H9 (cell line): Measurements from ENCODE around the gene ENTR1. TPM values are rescaled to one million over a fixed set of nuclear protein-coding genes. Genes with fewer than 3 reads are reported as not detected.

Experiments
- DNase-seq: peaks from one replicate; pipeline ENCODE4 v3.0.0-alpha.2; 2017
- H2AFZ ChIP-seq: one replicate; pipeline ENCODE4 v1.6.1; 2013; ENCODE audit warnings: mild to moderate bottlenecking, low read length, control low read depth, moderate library complexity
- H2AK5ac ChIP-seq: 2 replicates; pipeline ENCODE4 v1.6.1; 2013; ENCODE audit warnings: low read length, control low read depth, mixed read lengths; ENCODE audit not compliant: insufficient read length
- H2BK120ac ChIP-seq: one replicate; pipeline ENCODE4 v1.6.1; 2013; ENCODE audit warnings: low read depth, mild to moderate bottlenecking, low read length, control low read depth, inconsistent platforms; ENCODE audit not compliant: poor library complexity, severe bottlenecking
- H2BK12ac ChIP-seq: 2 replicates; pipeline ENCODE4 v1.6.1; 2013; ENCODE audit warnings: low read length, control low read depth, mixed read lengths, low read depth; ENCODE audit not compliant: insufficient read length
- H2BK15ac ChIP-seq: 2 replicates; pipeline ENCODE4 v1.6.1; 2013; ENCODE audit warnings: low read depth, low read length, control low read depth
- H2BK20ac ChIP-seq: one replicate; pipeline ENCODE4 v1.6.1; 2013; ENCODE audit warnings: low read depth, mild to moderate bottlenecking, low read length, control low read depth, inconsistent platforms; ENCODE audit not compliant: poor library complexity, severe bottlenecking
- H2BK5ac ChIP-seq: 2 replicates; pipeline ENCODE4 v1.6.1; 2013; ENCODE audit warnings: low read length, control low read depth, mixed read lengths; ENCODE audit not compliant: insufficient read length
- H3K14ac ChIP-seq: 2 replicates; pipeline ENCODE4 v1.6.1; 2013; ENCODE audit warnings: low read length, control low read depth; ENCODE audit not compliant: insufficient read depth
- H3K18ac ChIP-seq: 2 replicates; pipeline ENCODE4 v1.6.1; 2013; ENCODE audit warnings: low read depth, mild to moderate bottlenecking, mixed read lengths, low read length, control low read depth; ENCODE audit not compliant: insufficient read length
- H3K23ac ChIP-seq: 2 replicates; pipeline ENCODE4 v1.6.1; 2013; ENCODE audit warnings: low read length, control low read depth, mixed read lengths, low read depth; ENCODE audit not compliant: insufficient read length
- H3K23me2 ChIP-seq: 2 replicates; pipeline ENCODE4 v1.6.1; 2013; ENCODE audit warnings: low read depth, mild to moderate bottlenecking, mixed read lengths, low read length, control low read depth; ENCODE audit not compliant: insufficient read length, poor library complexity, severe bottlenecking
- H3K27ac ChIP-seq: 2 replicates; pipeline ENCODE4 v1.5.1; 2013; ENCODE audit warnings: low read length, control low read depth, mixed read lengths, low read depth; ENCODE audit not compliant: insufficient read length
- H3K27me3 ChIP-seq: 2 replicates; pipeline ENCODE4 v1.6.1; 2013; ENCODE audit warnings: low read length, control low read depth, inconsistent platforms; ENCODE audit not compliant: insufficient read depth
- H3K4ac ChIP-seq: 2 replicates; pipeline ENCODE4 v1.6.1; 2013; ENCODE audit warnings: low read depth, mild to moderate bottlenecking, control low read depth, inconsistent platforms, low read length, moderate library complexity
- H3K4me1 ChIP-seq: 2 replicates; pipeline ENCODE4 v1.6.1; 2013; ENCODE audit warnings: low read length, control low read depth, inconsistent platforms; ENCODE audit not compliant: insufficient read depth
- H3K4me2 ChIP-seq: 2 replicates; pipeline ENCODE4 v1.6.1; 2013; ENCODE audit warnings: low read length, control low read depth, mixed read lengths; ENCODE audit not compliant: insufficient read length, insufficient read depth
- H3K56ac ChIP-seq: 2 replicates; pipeline ENCODE4 v1.6.1; 2013; ENCODE audit warnings: low read depth, mild to moderate bottlenecking, mixed read lengths, low read length, control low read depth; ENCODE audit not compliant: insufficient read length
- H3K79me1 ChIP-seq: 2 replicates; pipeline ENCODE4 v1.6.1; 2013; ENCODE audit warnings: low read depth, mild to moderate bottlenecking, moderate library complexity, low read length, control low read depth, inconsistent platforms; ENCODE audit not compliant: insufficient read depth, poor library complexity, severe bottlenecking
- H3K79me2 ChIP-seq: 2 replicates; pipeline ENCODE4 v1.6.1; 2013; ENCODE audit warnings: low read length, control low read depth, inconsistent platforms; ENCODE audit not compliant: insufficient read depth
- H3K9ac ChIP-seq: 2 replicates; pipeline ENCODE4 v1.6.1; 2013; ENCODE audit warnings: low read length, control low read depth, mixed read lengths; ENCODE audit not compliant: insufficient read length; ENCODE audit errors: extremely low read depth
- H3K9me3 ChIP-seq: one replicate; pipeline ENCODE4 v1.6.1; 2013; ENCODE audit warnings: low read depth, low read length, inconsistent platforms; ENCODE audit not compliant: control insufficient read depth
- H3T11ph ChIP-seq: one replicate; pipeline ENCODE4 v1.6.1; 2013; ENCODE audit warnings: mild to moderate bottlenecking, low read length, control low read depth, inconsistent platforms
- H4K20me1 ChIP-seq: one replicate; pipeline ENCODE4 v1.6.1; 2013; ENCODE audit not compliant: control insufficient read depth, insufficient read length, insufficient read depth
- H4K5ac ChIP-seq: 2 replicates; pipeline ENCODE4 v1.6.1; 2013; ENCODE audit warnings: low read depth, mild to moderate bottlenecking, mixed read lengths, low read length, control low read depth; ENCODE audit not compliant: insufficient read length
- H4K8ac ChIP-seq: replicated peaks from 2 replicates; pipeline ENCODE4 v1.6.1; 2013; ENCODE audit warnings: low read length, control low read depth, mixed read lengths, low read depth; ENCODE audit not compliant: insufficient read length
- H4K91ac ChIP-seq: 2 replicates; pipeline ENCODE4 v1.6.1; 2013; ENCODE audit warnings: low read depth, mild to moderate bottlenecking, moderate library complexity, mixed read lengths, low read length, control low read depth; ENCODE audit not compliant: insufficient read length
- H3K27ac Mint-ChIP-seq, 3 experiments: 2 replicates in 2 of 3; 3 replicates in 1 of 3; pipeline ENCODE4 v1.8.0; 2020 to 2021; ENCODE audit warnings: mixed read lengths in 3 of 3, mild to moderate bottlenecking in 1 of 3, moderate library complexity in 1 of 3
- H3K27me3 Mint-ChIP-seq: 2 replicates; pipeline ENCODE4 v1.8.0; 2021; ENCODE audit warnings: low read depth, mild to moderate bottlenecking, moderate library complexity, mixed read lengths
- H3K36me3 Mint-ChIP-seq, 3 experiments: 2 replicates in 2 of 3; 3 replicates in 1 of 3; pipeline ENCODE4 v1.8.0; 2020 to 2021; ENCODE audit warnings: low read depth in 3 of 3, mixed read lengths in 3 of 3; ENCODE audit not compliant: insufficient read depth in 1 of 3
- H3K4me1 Mint-ChIP-seq, 2 experiments: 2 replicates each; pipeline ENCODE4 v1.8.0; 2020; ENCODE audit warnings: mixed read lengths in 2 of 2
- H3K4me3 Mint-ChIP-seq, 2 experiments: 2 replicates in 1 of 2; 3 replicates in 1 of 2; pipeline ENCODE4 v1.8.0; 2020 to 2021; ENCODE audit warnings: mild to moderate bottlenecking in 2 of 2, mixed read lengths in 2 of 2, moderate library complexity in 1 of 2
- H3K9me3 Mint-ChIP-seq, 2 experiments: 2 replicates in 1 of 2; 3 replicates in 1 of 2; pipeline ENCODE4 v1.8.0; 2020; ENCODE audit warnings: mild to moderate bottlenecking in 2 of 2, mixed read lengths in 2 of 2, moderate library complexity in 1 of 2
- CTCF ChIP-seq: fragments of 200-600 bp; sonication (generic); conservative IDR thresholded peaks from 3 replicates; pipeline ENCODE4 v1.8.0; 2021; ENCODE audit warnings: antibody characterized with exemption, mild to moderate bottlenecking
- WGBS: extraction: QIAGEN DNeasy Blood & Tissue Kit; methylation state at CpG from one replicate; pipeline ENCODE4 v1.1.7; 2013; ENCODE audit warnings: missing lambda C conversion rate, low lambda C conversion rate, mixed read lengths; ENCODE audit not compliant: insufficient read length; ENCODE audit errors: extremely low coverage; 5-methylcytosine and 5-hydroxymethylcytosine counted together
- total RNA-seq: library from RNA; stranded (reverse); gene quantifications from 2 replicates; pipeline ENCODE4 v1.2.1, GENCODE V29; 2021

Gene ENTR1
- total RNA-seq, 1 experiment from 2014 or later, result 108 TPM

DNA sequence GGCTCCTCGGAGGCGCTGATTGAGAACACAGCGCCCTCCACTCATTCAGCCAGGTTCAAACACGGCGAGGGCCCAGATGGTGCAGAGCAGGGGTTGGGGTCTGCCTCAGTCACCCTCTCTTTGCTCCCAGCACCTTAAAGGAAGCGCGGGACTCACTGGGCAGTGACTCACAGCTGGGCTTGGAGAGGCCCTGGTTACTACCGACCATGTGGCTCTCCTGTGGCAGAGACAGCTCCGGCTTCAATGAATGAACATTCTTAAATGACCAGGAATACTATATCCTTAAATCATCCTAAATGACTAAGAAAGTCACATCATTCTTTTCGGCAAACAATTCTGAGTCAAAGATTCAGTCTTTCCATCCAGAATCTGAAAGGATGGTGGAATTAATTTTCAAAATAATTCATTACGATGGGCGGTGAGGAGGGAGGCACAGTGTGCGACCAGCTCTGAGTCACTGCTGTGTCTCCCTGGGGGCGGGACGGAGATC lies 30.8 kb upstream of the ENTR1 start:
- Mint-ChIP-seq H3K4me3 (no peak overlapping the region; a peak in 1 of 5 replicates), H3K4me1 (peaks cover 15 to 16% of the 10 kb centered on the region in 2 experiments), H3K36me3 (peaks cover 14 to 60% (median 43%) of the 10 kb centered on the region in 3 experiments), H3K9me3 (no peaks in the 10 kb centered on the region), H3K27ac (0 out of 7 replicates have a peak overlapping the region, but pooled peaks of 1 of the 3 experiments have one; percentile 67), H3K27me3 (no peaks in the 10 kb centered on the region)
- no peak for DNase-seq
- Histone ChIP-seq H3K23ac (no peak overlapping the region), H4K8ac (no peak overlapping the region), H2BK5ac (no peak overlapping the region), H3K4me2 (no peak overlapping the region), H3K56ac (no peak overlapping the region), H3K4ac (no peak overlapping the region), H3K9me3 (no peaks in the 10 kb centered on the region), H4K20me1 (peaks cover 2% of the 10 kb centered on the region), H2BK20ac (no peak overlapping the region), H3T11ph (no peak overlapping the region), H3K27ac (no peak overlapping the region), H2BK15ac (no peak overlapping the region), H3K79me2 (peaks cover 2% of the 10 kb centered on the region; the same call in 1 of the 2 replicates), H2BK120ac (no peak overlapping the region), H2AK5ac (no peak overlapping the region), H3K23me2 (peaks cover 14% of the 10 kb centered on the region), H3K27me3 (no peaks in the 10 kb centered on the region), H2BK12ac (no peak overlapping the region), H3K4me1 (no peaks in the 10 kb centered on the region), H3K79me1 (peaks cover 2% of the 10 kb centered on the region), H4K5ac (no peak overlapping the region), H4K91ac (no peak overlapping the region), H3K9ac (no peak overlapping the region), H3K18ac (no peak overlapping the region), H3K14ac (no peak overlapping the region), H2AFZ (no peak overlapping the region)
- no peak for TF ChIP-seq CTCF
- no CpG with 5 or more reads among the region's 15 CpGs for WGBS
